Measurements from ENCODE around the gene STK35. TPM values are rescaled to one million over a fixed set of nuclear protein-coding genes. Genes with fewer than 3 reads are reported as not detected.
"Not testable (repeated sequence)": the region's sequence is repeated elsewhere in the genome, so short reads cannot be mapped to it uniquely, and the experiment has no call there.

Gene STK35
- total RNA-seq, 1 donor: 13.2 TPM

GRCh38 chr20:2174067-2174466 lies 72.4 kb downstream of the STK35 start:
- no peak overlapping the region for H3K4me3 ChIP-seq (ENCODE audit: low read depth, low read length)
- no peak for TF ChIP-seq CTCF (IDR thresholded peaks at IDR 0.05; ENCODE audit: insufficient read depth, low read length)
- DNase-seq (ENCODE audit: low read depth): no peak

GRCh38 chr20:2176946-2177345 lies 75.3 kb downstream of the STK35 start:
- TF ChIP-seq CTCF (IDR thresholded peaks at IDR 0.05; ENCODE audit: insufficient read depth, low read length): no peak
- no peak for DNase-seq (ENCODE audit: low read depth)
- H3K4me3 ChIP-seq (ENCODE audit: low read depth, low read length): no peak overlapping the region

- TF ChIP-seq CTCF (IDR thresholded peaks at IDR 0.05; ENCODE audit: insufficient read depth, low read length): no peak
- peak; percentile 14 for DNase-seq (ENCODE audit: low read depth)
- no peak overlapping the region for H3K4me3 ChIP-seq (ENCODE audit: low read depth, low read length)
Observed at GRCh38 chr20:2178318-2179232, 76.9 kb downstream of the STK35 start.

- no peak for TF ChIP-seq CTCF (IDR thresholded peaks at IDR 0.05; ENCODE audit: insufficient read depth, low read length)
- no peak for DNase-seq (ENCODE audit: low read depth)
- no peak overlapping the region for H3K4me3 ChIP-seq (ENCODE audit: low read depth, low read length)
Observed at GRCh38 chr20:2179233-2179580, 77.6 kb downstream of the STK35 start.

GRCh38 chr20:2179949-2180348 lies 78.3 kb downstream of the STK35 start:
- DNase-seq (ENCODE audit: low read depth): no peak
- H3K4me3 ChIP-seq (ENCODE audit: low read depth, low read length): no peak overlapping the region
- no peak for TF ChIP-seq CTCF (IDR thresholded peaks at IDR 0.05; ENCODE audit: insufficient read depth, low read length)

- no peak overlapping the region for H3K4me3 ChIP-seq (ENCODE audit: low read depth, low read length)
- DNase-seq (ENCODE audit: low read depth): no peak
- no peak for TF ChIP-seq CTCF (IDR thresholded peaks at IDR 0.05; ENCODE audit: insufficient read depth, low read length)
Observed at GRCh38 chr20:2183381-2183780, 81.8 kb downstream of the STK35 start.

GRCh38 chr20:2184933-2185332 lies 83.3 kb downstream of the STK35 start:
- not testable (repeated sequence) for DNase-seq (ENCODE audit: low read depth); H3K4me3 ChIP-seq (ENCODE audit: low read depth, low read length)

All from fibroblast of the aortic adventitia (primary cell).